D341Med (cell line): ENCODE results near the gene RPA1.

Experiments used
- DNase-seq: peaks from one replicate; pipeline ENCODE4 v3.0.0; 2012; ENCODE audit warnings: low spot score

The RPA1 gene

GRCh38 chr17:1942666-1943435 is 113.0 kb downstream of the RPA1 start:
- DNase-seq = no peak

GRCh38 chr17:1943436-1943831 is 113.6 kb downstream of the RPA1 start:
- DNase-seq = no peak

- no peak for DNase-seq
Measured at GRCh38 chr17:1945621-1946020, 115.8 kb downstream of the RPA1 start.

- DNase-seq = no peak
Measured at GRCh38 chr17:1946021-1946932, 116.5 kb downstream of the RPA1 start.

GRCh38 chr17:1947229-1947742 is 117.5 kb downstream of the RPA1 start:
- no peak for DNase-seq

- DNase-seq = no peak
Measured at GRCh38 chr17:1947743-1948516, 118.1 kb downstream of the RPA1 start.

GRCh38 chr17:1948517-1948825 is 118.7 kb downstream of the RPA1 start:
- no peak for DNase-seq
